Measurements from ENCODE around the gene ZNF839.

DNA sequence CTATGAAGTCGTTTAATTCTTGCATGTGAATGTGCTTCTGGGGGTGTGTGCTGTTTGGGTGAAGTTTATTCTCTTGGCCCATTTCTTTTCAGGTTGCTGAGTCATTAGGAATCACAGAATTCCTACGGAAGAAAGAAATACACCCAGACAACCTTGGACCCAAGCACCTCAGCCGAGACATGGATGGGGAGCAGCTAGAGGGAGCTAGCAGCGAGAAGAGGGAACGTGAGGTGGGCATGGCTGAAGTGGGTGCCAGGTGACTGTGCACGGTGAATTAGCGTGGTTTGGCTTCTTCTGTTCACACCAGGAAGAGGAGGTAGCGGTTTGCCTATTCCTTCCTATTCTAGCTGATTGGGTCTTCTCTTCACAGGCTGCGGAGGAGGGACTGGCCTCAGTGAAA lies 19.2 kb downstream of the ZNF839 start:
- TF ChIP-seq, protein P1, sequence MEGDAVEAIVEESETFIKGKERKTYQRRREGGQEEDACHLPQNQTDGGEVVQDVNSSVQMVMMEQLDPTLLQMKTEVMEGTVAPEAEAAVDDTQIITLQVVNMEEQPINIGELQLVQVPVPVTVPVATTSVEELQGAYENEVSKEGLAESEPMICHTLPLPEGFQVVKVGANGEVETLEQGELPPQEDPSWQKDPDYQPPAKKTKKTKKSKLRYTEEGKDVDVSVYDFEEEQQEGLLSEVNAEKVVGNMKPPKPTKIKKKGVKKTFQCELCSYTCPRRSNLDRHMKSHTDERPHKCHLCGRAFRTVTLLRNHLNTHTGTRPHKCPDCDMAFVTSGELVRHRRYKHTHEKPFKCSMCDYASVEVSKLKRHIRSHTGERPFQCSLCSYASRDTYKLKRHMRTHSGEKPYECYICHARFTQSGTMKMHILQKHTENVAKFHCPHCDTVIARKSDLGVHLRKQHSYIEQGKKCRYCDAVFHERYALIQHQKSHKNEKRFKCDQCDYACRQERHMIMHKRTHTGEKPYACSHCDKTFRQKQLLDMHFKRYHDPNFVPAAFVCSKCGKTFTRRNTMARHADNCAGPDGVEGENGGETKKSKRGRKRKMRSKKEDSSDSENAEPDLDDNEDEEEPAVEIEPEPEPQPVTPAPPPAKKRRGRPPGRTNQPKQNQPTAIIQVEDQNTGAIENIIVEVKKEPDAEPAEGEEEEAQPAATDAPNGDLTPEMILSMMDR (IDR thresholded peaks at IDR 0.05; ENCODE audit: low read depth, low read length): no peak
- TF ChIP-seq POLR2A (IDR thresholded peaks at IDR 0.05; ENCODE audit: extremely low read depth, insufficient read length): no peak
- TF ChIP-seq MAX (IDR thresholded peaks at IDR 0.05; ENCODE audit: low read depth, low read length): no peak
- TF ChIP-seq MYC (IDR thresholded peaks at IDR 0.05; ENCODE audit: low read depth, low read length): no peak

Data from NB4 (cell line).